Cardiac fibroblast (primary cell): ENCODE measurements around the gene NAA60.
A peak's percentile ranks its signal among the peaks of the same experiment; 100 is the strongest.

Experiments
- DNase-seq, 2 donors: peaks; one replicate each; pipeline versions ENCODE4 v3.0.0 to v3.0.0-alpha.2; 2010; ENCODE audit warnings: low read depth in 2 of 2
- H3K4me3 ChIP-seq, 2 donors: replicated peaks in 1 of 2; 1 replicate in 1 of 2; 2 replicates in 1 of 2; pipeline ENCODE4 v1.5.1; 2011; ENCODE audit warnings: low read depth in 2 of 2, low read length in 2 of 2, mild to moderate bottlenecking in 2 of 2, moderate library complexity in 1 of 2
- CTCF ChIP-seq: IDR thresholded peaks from one replicate; pipeline ENCODE4 v1.5.1; 2011; ENCODE audit warnings: low read depth, mild to moderate bottlenecking, low read length, inconsistent platforms

The NAA60 gene

GRCh38 chr16:3413730-3414379 is 29.6 kb upstream of the NAA60 start:
- TF ChIP-seq CTCF, result no peak
- peak in 1 of 2 donors; percentile 9 for DNase-seq
- H3K4me3 ChIP-seq, result no peak overlapping the region

GRCh38 chr16:3431779-3432219 is 11.7 kb upstream of the NAA60 start:
- peak; percentile 20 to 36 for DNase-seq
- H3K4me3 ChIP-seq, result peak overlapping the region; percentile 7 to 13
- TF ChIP-seq CTCF, result no peak

- no peak overlapping the region for H3K4me3 ChIP-seq
- no peak for TF ChIP-seq CTCF
- DNase-seq, result no peak
Measured at GRCh38 chr16:3434373-3434772, 9.1 kb upstream of the NAA60 start.

GRCh38 chr16:3439637-3440036 is 3.8 kb upstream of the NAA60 start:
- no peak for DNase-seq
- TF ChIP-seq CTCF, result no peak
- H3K4me3 ChIP-seq, result no peak overlapping the region

- DNase-seq, result peak; percentile 83 to 86
- TF ChIP-seq CTCF, result no peak
- H3K4me3 ChIP-seq, result peak overlapping the region; percentile 72
Measured at GRCh38 chr16:3444032-3444388, 530 bp downstream of the NAA60 start.

- no peak for TF ChIP-seq CTCF
- DNase-seq, result no peak
- no peak overlapping the region for H3K4me3 ChIP-seq
Measured at GRCh38 chr16:3454093-3454492, 10.6 kb downstream of the NAA60 start.

- DNase-seq, result no peak
- no peak overlapping the region for H3K4me3 ChIP-seq
Measured at GRCh38 chr16:3454631-3455147, 11.2 kb downstream of the NAA60 start.

More at GRCh38 chr16:3454631-3455147, 11.2 kb downstream of the NAA60 start:
- no peak for TF ChIP-seq CTCF
